NCI-H1092 (cell line): ENCODE measurements around the gene IFNA14.
"Not testable (repeated sequence)": the region's sequence is repeated elsewhere in the genome, so short reads cannot be mapped to it uniquely, and the experiment has no call there.

Experiments used
- DNase-seq: peaks from one replicate; lab custom pipeline; 2025; lab: John Stamatoyannopoulos, UW

IFNA14 gene

DNA sequence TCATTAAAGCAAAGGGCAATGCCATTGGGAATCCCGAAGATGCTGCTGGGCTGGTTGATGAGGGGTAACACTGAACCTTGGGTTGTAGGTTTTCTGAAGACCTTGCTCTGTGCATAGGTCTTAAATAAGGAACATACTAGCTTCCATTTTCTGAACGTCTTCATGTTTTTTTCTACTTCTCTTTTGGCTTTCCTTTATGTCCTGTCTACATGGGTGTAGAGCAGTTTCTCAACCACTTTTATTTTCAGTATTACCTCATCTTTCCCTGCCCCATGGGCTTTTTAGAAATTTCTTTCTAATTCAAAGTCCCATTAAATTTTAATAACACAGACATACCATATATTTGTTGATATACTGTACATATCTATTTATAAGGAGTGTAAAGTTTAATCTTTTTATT lies at the start of gene IFNA14:
TSS of gene IFNA14 (minus strand) at position 95 of the 400 bp plus-strand sequence. CDS start at position 25, 70 bp downstream.
- no peak for DNase-seq

DNA sequence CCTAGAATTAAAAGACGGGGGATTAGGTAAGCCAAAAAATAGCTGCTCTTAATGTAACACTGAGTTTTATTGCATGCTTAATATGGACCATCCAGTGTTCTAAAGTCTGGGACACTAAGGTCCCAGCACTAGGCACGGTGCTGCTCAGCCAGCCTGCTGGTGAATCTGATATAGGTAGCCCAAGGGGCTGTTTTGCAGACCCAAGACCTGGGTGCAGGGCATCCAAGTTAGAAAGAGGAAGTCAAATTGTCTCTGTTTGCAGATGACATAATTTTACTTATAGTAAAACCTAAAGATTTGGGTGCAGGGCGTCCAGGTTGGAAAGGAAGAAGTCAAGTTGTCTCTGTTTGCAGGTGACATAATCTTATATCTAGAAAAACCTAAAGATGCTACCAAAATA lies 47.5 kb upstream of the IFNA14 start:
- no peak for DNase-seq

DNA sequence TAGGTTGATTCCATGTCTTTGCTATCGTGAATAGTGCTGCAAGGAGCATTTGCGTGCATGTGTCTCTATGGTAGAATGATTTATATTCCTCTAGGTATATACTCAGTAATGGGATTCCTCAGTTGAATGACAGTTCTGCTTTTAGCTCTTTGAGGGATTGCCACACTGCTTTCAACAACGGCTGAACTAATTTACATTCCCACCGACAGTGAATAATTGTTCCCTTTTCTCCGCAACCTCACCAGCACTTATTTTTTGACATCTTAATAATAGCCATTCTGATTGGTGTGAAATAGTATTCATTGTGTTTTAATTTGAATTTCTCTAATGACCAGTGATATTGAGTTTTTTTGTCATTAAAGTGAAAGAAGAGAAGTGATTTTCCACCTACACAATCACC lies 46.9 kb upstream of the IFNA14 start:
- DNase-seq, result no peak

DNA sequence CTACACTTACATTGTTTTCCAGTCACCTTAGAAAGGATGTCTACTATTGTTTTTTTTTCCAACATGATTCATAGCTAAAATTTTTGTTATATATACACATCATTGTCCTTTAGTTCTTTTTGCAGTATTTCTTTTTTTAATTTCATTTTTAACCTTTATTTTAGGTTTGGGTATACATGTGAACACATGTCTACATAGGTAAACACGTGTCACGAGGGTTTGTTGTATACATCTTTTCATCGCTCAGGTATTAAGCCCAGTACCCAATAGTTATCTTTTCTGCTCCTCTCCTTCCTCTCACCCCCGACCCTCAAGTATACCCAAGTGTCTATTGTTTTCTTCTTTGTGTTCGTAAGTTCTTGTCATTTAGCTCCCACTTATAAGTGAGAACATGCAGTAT lies 46.3 kb upstream of the IFNA14 start:
- DNase-seq, result no peak

DNA sequence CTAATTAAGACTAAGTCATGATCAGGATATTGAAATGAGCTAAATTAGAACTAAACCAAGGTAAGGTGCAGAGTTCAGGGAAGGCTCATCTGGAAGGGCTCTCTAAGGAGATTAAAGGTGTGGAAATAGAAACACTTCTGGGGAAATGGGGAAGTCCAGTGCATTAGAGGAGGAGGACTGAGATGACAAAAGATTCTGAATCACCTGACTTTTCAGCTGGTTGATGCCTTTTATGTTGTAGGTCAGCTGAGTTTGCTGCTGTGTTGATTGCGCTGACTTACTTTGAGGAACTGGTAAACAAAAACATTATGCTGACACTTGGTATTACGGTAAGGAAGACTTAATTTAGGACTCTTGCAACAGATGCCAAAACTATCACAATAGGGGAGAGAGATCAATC lies 41.5 kb upstream of the IFNA14 start:
- DNase-seq, result no peak

DNA sequence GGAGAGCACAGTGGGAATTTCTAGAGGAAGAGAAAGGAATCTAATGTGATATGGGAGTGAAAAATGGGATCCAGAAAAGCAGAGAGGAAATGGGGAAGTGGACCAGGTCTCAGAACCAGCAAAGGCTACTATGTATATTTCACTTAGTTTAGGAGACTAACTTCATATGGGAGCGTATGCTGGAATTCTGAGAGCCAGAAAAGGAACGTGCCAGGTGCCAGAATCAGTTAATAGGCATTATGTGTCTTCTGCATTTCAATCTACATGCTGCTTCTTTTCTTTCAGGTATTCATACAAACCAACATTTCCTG lies 28.5 kb upstream of the IFNA14 start:
- DNase-seq, result no peak

DNA sequence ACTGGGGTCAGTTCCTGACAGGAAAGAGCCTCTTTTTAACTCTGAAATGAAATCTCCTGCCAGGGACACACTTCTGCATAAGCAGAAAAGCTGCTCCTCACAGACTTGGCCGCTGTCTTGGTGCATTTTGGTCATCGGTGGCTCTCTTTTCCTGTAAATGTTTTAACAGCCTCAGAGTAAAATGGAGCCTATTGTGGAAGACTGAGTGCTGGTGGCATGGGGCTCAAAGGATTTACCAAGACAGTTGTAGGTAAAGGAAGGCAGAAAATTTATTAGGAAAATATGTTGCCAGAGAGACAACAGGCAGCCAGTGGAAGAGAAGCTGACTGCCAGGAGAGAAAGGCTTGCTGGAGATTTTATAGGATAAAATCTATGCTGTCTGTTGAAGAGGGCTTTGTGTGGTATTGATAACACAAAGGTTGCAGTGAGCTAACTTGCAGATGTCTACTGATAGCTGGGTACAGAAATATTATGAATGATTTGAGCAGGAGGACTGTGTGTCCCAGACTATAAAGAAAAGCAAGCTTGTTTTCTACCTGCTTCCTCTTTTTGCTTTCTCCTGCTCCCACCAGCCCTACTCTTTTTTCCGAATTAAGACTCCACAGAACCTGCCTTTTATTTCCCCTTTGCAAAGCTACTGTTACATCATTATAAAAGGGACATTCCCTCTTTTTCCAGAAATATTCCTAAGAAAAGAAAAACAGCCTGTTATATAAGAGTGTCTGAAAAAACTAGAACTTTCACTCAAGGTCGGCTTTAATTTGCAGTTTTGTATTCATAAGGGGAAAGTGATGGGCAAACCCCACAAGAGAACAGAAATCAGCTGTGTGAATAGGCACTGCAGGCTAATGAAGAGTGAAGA lies 27.9 kb upstream of the IFNA14 start:
- DNase-seq, result no peak

DNA sequence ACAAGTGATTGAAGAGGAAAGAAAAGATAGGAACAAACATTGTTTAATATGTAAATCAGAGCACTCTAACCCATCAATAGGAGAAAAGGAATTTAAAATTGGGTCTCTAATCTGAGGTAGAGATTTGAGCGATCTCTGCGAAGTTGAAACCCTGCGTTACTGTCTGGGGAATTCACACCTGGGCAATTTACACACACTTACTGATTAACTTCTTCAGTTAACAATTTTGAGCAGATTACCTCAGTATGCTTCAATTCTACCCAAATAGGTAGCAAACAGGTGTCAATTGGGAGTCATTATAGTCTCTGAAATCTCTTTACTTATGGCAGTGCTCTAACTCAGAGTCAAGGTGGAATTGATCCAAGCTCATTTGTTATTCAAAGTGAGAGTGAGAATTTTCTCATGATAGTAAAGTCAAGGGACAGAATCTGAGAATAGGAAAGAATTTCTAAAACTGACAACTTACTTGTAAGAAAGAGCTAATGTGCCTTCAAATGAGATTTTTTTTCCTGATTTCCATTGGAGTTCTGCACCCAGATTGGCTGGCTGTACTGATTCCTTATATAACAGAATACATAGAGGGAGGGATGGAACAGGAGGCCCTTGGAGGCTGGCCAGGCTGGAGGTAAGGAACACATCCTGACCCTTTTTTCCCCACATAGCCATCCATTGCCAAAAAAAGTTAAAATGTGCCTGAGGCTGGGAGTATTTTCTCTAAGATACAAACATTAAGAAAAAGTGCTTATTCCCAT lies 27.1 kb upstream of the IFNA14 start:
- no peak for DNase-seq

DNA sequence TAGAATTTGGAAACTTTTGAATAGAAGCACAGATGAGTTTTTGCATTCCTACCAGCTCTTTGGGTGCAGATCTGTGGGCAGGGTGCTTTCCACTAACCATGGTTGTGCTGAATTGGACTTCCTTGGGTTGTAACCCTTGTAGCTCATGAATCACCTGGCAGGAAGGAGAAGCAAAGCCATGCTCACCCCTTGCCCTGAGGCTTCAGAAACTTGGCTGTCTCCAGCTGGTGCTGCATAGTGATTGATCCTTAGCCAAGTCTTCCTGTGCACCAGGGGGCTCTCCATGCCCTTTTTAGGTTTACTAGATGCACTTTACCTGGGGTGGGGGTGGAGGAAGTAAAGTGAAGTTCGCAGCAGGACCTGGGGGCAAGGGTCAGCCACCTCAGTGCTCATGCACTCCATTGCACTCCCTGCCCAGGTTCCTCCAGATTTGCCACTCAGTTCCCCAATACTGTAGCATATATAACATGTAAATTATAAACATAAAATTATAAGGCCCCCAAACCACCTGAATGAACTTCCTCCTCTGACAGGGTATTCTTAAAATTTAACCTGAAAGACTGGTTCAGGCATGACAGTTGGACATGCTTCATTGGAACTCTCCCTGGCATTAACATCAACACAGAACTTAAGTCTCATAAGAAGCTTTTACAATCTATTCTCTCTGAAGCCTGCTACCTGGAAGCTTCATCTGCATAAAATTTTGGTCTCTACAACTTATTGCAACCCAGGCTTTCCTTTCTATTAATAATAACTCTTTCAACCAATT lies 25.8 kb upstream of the IFNA14 start:
- no peak for DNase-seq

DNA sequence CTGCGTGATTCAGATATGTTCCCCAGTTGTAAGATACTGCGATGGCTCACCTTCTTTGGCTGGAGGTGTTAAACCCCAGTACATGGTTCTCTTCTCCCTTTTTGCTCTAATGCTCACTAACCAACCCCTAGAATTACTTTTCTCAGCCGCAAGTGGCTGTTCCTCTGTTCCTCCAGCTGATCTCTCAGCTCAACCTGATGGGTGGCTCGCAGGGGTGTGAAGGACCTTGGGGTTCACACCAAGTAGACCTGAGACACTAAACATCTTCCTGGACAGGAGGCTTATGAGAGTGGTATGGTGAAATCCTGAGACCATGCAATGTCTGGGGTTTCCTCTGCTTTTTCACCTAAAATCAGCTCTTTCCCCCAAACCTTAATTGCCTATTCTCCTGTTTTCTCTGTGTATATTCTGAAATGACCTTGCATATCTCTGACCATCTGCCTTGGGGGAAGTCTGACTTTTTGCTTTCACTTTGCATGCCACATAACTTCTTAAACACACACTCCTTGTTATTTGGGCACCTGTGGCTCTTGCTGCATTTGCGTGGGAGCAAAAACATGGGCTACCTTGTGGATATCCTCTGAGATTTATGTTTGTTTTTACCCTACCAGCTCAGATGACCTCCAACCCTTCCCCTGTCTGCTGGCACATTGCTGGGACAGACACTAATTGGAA lies 15.9 kb upstream of the IFNA14 start:
- DNase-seq, result no peak

DNA sequence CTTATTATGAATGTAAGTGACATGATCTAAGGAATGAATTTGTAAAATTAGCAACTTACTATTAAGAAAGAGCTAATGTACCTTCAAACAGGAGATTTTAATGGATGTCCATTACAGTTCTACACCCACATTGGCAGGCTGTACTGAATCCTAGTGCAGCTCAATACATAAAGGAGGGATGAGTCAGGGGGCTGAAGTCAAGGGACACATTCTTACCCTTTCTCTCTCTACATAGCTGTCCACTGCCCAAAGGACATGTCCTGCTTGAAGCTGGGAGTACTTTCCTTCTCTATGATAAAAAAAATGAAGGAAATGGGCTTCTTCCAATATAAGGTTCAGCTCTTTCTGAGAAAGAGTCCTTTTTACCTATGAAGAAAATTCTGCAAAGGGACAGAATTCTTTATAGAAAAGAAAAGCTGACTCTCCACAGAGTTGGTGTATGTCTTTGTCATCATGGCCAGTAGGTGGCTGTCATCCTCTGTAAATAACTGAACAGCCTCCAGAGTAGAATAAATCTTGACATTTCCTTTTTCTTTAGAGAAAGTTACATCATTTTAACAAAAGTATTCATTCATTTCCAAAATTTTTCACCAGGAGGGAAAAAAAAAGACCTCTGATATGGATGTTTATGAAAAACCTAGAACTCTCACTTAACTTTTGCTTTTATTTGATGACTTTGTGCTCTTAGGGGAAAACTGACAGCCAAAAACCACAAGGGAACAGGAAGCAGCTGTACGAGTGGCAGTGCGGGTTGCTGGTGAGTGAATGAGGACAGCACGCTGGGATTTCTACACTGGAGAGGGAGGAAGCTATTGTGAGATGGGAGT lies 13.1 kb upstream of the IFNA14 start:
- no peak for DNase-seq

DNA sequence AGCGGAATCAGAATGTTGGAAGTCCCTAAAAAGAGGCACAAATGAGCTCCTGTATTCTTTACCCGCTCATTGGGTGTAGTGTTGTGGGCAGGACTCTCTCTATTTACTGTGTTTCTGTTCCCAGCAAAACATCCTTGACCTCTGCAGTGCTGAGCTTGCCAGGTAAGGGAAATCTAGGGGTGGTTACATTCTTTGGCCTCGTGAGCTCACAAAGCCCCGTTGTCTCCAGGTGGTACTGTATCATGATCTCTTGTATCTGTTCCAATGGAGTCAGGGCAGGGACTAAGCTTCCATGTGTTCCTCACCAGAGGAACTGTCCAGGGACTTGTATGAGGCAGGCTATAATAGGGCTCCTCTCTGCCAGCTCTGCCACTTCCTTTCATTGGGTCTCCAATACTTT lies 11.8 kb upstream of the IFNA14 start:
- no peak for DNase-seq

DNA sequence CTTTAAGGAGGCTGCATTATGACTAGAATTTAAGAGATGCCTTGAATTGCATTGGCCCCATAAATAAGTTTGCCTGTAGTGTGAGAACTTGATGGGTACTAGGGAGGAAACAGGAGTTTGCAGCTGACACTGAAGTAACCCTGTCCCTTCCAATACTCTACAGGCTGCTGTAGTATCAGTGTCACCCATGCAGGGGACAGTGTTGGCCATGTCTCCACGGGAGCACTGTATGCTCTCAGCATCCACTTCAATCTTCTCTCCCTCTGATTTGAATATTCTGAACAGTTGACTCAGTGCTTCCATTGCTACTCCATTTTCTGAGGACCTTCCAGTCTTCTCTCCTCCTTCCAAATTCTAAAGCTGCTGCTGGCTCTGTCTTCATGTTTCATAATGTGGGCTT lies 11.4 kb upstream of the IFNA14 start:
- DNase-seq, result no peak

DNA sequence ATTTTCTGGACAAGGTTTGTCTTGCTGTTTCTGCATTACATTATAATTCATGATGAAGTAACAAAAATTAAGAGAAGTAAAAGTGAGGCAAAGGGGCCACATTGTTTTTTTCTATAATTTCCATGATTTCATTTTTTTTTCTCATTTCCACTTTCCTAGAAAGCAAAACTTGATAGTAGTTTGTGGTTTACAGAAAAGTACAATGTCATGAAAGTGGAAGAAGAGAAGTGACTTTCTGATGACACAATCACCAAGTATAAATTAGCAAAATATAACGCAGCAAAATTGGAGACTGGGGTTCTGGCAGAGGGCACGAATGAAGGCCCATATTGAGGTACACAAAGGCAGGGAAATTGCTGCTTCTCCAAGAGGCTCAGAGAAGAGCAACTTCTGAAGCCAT lies 5.0 kb upstream of the IFNA14 start:
- DNase-seq, result no peak

DNA sequence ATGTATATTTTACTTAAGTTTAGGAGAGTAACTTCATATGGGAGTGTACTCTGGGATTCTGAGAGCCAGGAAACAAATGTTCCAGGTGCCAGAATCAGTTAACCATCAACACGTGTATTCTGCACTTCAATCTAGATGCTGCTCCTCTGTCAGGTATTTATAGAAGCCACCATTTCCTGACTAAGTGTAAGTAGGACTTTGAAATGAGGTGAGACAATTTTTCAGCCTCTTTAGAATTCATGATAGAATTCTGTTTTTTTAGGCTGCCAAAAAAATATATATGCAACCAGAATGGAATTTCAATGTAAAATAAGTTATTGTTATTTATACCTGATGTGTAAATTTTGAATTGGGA lies 3.5 kb downstream of the IFNA14 start:
- DNase-seq, result not testable (repeated sequence)

DNA sequence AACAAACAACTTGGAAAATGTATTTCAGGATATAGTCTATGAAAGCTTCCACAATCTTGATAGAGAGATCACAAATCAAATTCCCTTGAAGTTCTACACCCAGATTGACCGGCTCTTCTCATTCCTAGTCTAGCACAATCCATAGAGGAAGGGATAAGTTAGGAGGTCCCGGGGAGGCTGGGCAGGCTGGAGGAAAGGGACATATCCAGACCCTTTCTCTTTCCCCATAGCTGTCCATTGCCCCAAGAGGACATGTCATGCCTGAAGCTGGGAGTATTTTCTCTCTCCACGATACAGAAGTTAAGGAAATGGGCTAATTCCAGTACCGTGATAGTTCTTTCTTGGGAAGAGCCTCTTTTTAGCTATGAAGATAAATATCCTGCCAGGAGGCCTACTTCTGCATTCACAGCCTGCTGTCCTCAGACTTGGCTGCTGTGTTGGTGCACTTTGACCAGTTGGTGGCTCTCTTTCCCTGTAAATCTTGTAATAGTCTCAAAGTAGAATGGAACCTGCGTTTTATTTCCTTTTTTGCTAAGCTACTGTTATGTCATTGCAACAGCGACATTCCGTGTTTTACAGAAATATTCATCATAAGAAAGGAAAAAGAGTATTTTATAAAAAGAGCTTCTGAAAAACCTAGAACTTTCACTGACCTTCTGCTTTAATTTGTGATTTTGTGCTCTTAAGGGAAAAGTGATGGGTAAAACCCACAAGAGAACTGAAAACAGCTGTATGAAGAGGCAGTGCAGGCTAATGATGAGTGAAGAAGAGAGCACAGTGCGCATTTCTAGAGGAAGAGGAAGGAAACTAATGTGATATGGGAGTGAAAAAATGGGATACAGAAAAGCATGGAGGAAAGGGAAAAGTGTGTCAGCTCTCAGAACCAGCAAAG lies 4.1 kb downstream of the IFNA14 start:
- DNase-seq, result not testable (repeated sequence)

DNA sequence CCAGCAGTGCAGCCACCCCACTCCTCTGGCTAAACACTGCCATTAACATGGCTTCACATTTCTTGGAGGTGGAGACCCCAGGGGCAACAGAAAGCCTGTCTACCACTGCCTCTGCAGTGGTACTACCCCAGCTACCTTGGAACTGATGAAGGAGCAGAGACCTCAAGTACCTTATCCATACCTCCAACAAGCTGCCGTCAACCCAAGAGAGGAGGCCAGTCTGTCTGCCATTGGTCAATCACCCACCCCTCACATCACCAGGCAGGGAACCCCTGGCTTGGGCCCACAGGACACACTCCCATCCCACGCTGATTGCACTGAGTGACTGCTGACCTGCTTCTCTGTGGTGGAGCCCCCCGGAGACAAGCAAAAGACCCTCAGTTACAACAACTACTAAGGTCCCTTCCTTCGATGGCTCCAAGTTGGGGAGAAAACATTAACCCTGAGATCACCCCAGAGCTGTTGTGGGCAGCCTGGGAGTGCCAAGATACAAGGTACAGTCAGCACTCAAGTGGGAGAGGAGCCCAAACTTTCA lies 5.6 kb downstream of the IFNA14 start:
- DNase-seq, result no peak

DNA sequence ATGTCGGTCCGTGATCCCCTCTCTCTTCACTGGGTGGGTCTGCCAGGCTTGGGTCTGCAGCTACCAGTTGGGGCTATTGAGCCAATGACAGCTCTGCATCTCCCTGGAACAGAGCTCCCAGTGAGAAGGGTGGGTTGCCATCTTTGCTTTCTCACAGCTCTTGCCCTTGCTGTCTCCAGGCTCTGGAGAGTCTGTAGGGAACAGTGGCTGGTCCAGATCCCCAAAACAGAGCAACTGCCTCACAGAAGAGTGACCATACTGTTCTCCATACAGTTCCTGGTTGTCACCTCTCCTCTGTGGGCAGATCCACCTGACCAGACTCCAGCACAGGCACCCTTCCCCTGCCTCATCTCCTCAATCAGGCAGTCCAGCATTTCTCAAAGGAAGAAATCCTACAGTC lies 6.5 kb downstream of the IFNA14 start:
- no peak for DNase-seq

DNA sequence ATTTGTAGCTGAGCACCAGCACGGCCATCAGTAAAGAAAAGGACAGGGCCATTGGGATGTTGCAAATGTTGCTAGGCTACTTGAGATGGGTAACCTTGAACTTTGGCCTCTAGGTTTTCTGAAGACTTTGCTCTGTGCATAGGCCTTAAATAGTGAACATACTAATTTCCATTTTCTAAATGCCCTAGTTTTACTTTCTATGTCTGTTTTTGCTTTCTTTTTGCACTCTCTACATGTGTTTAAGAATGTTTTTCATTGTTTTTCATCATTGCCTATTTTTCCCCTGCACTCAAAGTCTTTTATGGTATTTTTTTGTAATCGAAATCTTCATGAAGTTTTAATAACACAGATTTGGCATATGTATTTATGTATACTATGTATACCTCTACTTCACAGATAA lies 11.7 kb downstream of the IFNA14 start, which contains the start of gene IFNA17:
TSS of gene IFNA17 (minus strand) at position 101 of the 400 bp plus-strand sequence. CDS start at position 52, 49 bp downstream.
- DNase-seq, result no peak

DNA sequence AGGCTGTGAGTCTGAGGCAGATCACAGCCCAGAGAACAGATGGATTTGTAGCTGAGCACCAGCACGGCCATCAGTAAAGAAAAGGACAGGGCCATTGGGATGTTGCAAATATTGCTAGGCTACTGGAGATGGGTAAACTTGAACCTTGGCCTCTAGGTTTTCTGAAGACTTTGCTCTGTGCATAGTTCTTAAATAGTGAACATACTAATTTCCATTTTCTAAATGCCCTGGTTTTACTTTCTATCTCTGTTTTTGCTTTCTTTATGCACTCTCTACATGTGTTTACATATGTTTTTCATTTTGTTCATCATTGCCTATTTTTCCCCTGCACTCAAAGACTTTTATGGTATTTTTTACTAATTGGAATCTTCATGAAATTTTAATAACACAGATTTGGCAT lies 22.6 kb downstream of the IFNA14 start, which contains the start of gene IFNA16:
TSS of gene IFNA16 (minus strand) at position 101 of the 400 bp plus-strand sequence. CDS start at position 95, 6 bp downstream.
- not testable (repeated sequence) for DNase-seq
